ENCODE data around the gene NAALADL2.

Gene NAALADL2

DNA sequence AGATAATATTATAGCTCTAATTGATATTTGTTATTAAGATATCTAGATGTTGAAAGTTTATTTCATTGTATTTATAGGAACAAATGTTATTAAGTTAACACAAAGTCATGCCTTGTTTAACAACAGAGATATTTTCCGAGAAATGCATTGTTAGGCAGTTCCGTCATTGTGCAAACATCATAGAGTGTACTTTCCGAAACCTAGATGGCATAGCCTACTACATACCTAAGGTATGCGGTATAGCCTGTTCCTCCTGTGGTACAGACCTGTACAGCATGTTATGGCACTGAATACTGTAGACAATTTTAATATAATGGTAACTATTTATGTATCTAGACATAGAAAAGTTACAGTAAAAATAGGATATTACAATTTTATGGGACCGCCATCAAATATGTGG is 114.3 kb downstream of the NAALADL2 start:
- TF ChIP-seq, protein P1, sequence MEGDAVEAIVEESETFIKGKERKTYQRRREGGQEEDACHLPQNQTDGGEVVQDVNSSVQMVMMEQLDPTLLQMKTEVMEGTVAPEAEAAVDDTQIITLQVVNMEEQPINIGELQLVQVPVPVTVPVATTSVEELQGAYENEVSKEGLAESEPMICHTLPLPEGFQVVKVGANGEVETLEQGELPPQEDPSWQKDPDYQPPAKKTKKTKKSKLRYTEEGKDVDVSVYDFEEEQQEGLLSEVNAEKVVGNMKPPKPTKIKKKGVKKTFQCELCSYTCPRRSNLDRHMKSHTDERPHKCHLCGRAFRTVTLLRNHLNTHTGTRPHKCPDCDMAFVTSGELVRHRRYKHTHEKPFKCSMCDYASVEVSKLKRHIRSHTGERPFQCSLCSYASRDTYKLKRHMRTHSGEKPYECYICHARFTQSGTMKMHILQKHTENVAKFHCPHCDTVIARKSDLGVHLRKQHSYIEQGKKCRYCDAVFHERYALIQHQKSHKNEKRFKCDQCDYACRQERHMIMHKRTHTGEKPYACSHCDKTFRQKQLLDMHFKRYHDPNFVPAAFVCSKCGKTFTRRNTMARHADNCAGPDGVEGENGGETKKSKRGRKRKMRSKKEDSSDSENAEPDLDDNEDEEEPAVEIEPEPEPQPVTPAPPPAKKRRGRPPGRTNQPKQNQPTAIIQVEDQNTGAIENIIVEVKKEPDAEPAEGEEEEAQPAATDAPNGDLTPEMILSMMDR (IDR thresholded peaks at IDR 0.05; ENCODE audit: borderline replicate concordance, extremely low read depth, low read length, poor library complexity, severe bottlenecking), result no peak
- no peak for TF ChIP-seq EZH2 (IDR thresholded peaks at IDR 0.05; ENCODE audit: borderline replicate concordance, low read depth, low read length, severe bottlenecking)
- no peak overlapping the region for H3K4me2 ChIP-seq (ENCODE audit: insufficient read depth, low read length)
- ATAC-seq (ENCODE audit: insufficient read depth, low read depth), result no peak
- H3K4me3 ChIP-seq (ENCODE audit: low read depth in 1 of 2, low read length in 2 of 2), result no peak overlapping the region
- H3K9me3 ChIP-seq (ENCODE audit: insufficient read depth, low read length, severe bottlenecking), result no peaks in the 10 kb centered on the region
- no peaks in the 10 kb centered on the region for H3K79me2 ChIP-seq (ENCODE audit: insufficient read depth, low read length)
- H3K9ac ChIP-seq (ENCODE audit: low read depth, low read length), result no peak overlapping the region
- H4K20me1 ChIP-seq (ENCODE audit: insufficient read depth, low read length), result no peaks in the 10 kb centered on the region
- no peaks in the 10 kb centered on the region for H3K27me3 ChIP-seq (ENCODE audit: insufficient read depth, low read length, poor library complexity)
- no peaks in the 10 kb centered on the region for H3K36me3 ChIP-seq (ENCODE audit: insufficient read depth, low read length)
- DNase-seq, result no peak
- H2AFZ ChIP-seq (ENCODE audit: low read depth, low read length), result no peak overlapping the region
- no peak overlapping the region for H3K27ac ChIP-seq (ENCODE audit: low read length)
- no peaks in the 10 kb centered on the region for H3K4me1 ChIP-seq (ENCODE audit: insufficient read depth, low read length)

DNA sequence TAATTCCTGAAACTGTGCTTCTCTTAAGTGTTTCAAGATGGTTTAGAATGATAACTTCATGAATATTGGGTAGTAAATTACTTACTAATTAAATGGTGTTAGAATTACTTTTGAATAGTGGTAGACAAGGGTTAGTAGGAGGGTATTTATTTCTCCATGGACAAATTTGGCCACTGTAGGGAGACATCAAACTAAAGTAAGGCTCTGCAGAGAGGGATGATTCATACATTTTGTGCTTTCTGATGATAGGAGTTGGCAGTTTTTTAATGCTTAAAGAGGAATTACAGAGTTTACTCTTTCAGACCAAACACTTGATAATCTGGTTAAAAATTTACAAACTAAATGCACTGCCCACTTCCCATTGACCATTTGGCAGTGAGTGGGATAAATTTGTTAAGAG is 127.6 kb downstream of the NAALADL2 start:
- no peak overlapping the region for H3K9ac ChIP-seq (ENCODE audit: low read depth, low read length)
- no peak overlapping the region for H3K27ac ChIP-seq (ENCODE audit: low read length)
- no peaks in the 10 kb centered on the region for H4K20me1 ChIP-seq (ENCODE audit: insufficient read depth, low read length)
- ATAC-seq (ENCODE audit: insufficient read depth, low read depth), result no peak
- TF ChIP-seq EZH2 (IDR thresholded peaks at IDR 0.05; ENCODE audit: borderline replicate concordance, low read depth, low read length, severe bottlenecking), result no peak
- TF ChIP-seq, protein P1 (IDR thresholded peaks at IDR 0.05; ENCODE audit: borderline replicate concordance, extremely low read depth, low read length, poor library complexity, severe bottlenecking), result no peak
- DNase-seq, result no peak
- H3K27me3 ChIP-seq (ENCODE audit: insufficient read depth, low read length, poor library complexity), result no peaks in the 10 kb centered on the region
- no peak overlapping the region for H3K4me3 ChIP-seq (ENCODE audit: low read depth in 1 of 2, low read length in 2 of 2)
- no peaks in the 10 kb centered on the region for H3K79me2 ChIP-seq (ENCODE audit: insufficient read depth, low read length)
- H2AFZ ChIP-seq (ENCODE audit: low read depth, low read length), result no peak overlapping the region
- no peaks in the 10 kb centered on the region for H3K9me3 ChIP-seq (ENCODE audit: insufficient read depth, low read length, severe bottlenecking)
- no peak overlapping the region for H3K4me2 ChIP-seq (ENCODE audit: insufficient read depth, low read length)
- no peaks in the 10 kb centered on the region for H3K4me1 ChIP-seq (ENCODE audit: insufficient read depth, low read length)
- no peaks in the 10 kb centered on the region for H3K36me3 ChIP-seq (ENCODE audit: insufficient read depth, low read length)

DNA sequence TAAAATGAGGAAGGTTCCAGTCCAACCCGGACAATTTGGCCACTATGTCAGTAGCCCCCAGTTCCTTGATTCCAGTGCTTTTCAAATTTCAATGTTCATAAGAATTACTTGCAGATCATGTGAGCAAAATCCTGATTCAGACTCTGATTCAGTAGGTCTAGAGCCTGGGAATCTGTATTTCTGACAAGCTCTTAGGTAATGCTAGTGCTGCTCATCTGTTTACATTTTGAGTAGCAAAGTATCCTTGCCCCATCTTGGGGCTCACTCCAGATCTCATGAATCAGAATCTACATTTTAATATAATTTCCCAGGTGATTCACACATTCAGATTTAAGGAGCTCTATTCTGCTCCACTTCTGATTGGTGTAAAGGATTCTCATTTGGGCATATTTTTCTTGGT is 142.0 kb downstream of the NAALADL2 start:
- TF ChIP-seq, protein P1 (IDR thresholded peaks at IDR 0.05; ENCODE audit: borderline replicate concordance, extremely low read depth, low read length, poor library complexity, severe bottlenecking), result no peak
- TF ChIP-seq EZH2 (IDR thresholded peaks at IDR 0.05; ENCODE audit: borderline replicate concordance, low read depth, low read length, severe bottlenecking), result no peak
- no peak for DNase-seq

DNA sequence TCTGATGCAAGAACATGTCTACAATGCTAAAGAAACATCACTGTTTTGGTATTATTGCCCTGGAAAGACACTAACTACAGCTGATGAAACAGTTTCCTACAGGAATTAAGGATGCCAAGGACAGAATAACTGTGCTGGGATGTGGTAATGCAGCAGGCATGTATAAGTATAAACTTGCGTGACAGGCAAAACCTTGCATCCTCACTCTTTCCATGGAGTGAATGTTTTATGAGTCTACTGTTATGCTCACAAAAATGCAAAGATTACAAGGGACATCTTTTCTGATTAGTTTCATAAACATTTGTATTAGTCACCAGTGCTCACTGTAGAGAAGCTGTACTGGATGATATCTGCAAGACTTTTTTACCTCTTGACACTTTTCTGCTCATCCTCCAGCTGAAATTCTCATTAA is 143.6 kb downstream of the NAALADL2 start:
- H3K27me3 ChIP-seq (ENCODE audit: insufficient read depth, low read length, poor library complexity), result no peaks in the 10 kb centered on the region
- no peaks in the 10 kb centered on the region for H3K9me3 ChIP-seq (ENCODE audit: insufficient read depth, low read length, severe bottlenecking)
- no peak for DNase-seq
- H3K36me3 ChIP-seq (ENCODE audit: insufficient read depth, low read length), result no peaks in the 10 kb centered on the region
- no peak for ATAC-seq (ENCODE audit: insufficient read depth, low read depth)
- H3K79me2 ChIP-seq (ENCODE audit: insufficient read depth, low read length), result no peaks in the 10 kb centered on the region
- no peak overlapping the region for H3K4me3 ChIP-seq (ENCODE audit: low read depth in 1 of 2, low read length in 2 of 2)
- H4K20me1 ChIP-seq (ENCODE audit: insufficient read depth, low read length), result no peaks in the 10 kb centered on the region
- H2AFZ ChIP-seq (ENCODE audit: low read depth, low read length), result no peak overlapping the region
- TF ChIP-seq, protein P1 (IDR thresholded peaks at IDR 0.05; ENCODE audit: borderline replicate concordance, extremely low read depth, low read length, poor library complexity, severe bottlenecking), result no peak
- TF ChIP-seq EZH2 (IDR thresholded peaks at IDR 0.05; ENCODE audit: borderline replicate concordance, low read depth, low read length, severe bottlenecking), result no peak
- no peak overlapping the region for H3K27ac ChIP-seq (ENCODE audit: low read length)
- H3K4me2 ChIP-seq (ENCODE audit: insufficient read depth, low read length), result no peak overlapping the region
- H3K9ac ChIP-seq (ENCODE audit: low read depth, low read length), result no peak overlapping the region
- H3K4me1 ChIP-seq (ENCODE audit: insufficient read depth, low read length), result no peaks in the 10 kb centered on the region

More for the DNA sequence above, 142.0 kb downstream of the NAALADL2 start:
- no peaks in the 10 kb centered on the region for H4K20me1 ChIP-seq (ENCODE audit: insufficient read depth, low read length)
- no peak overlapping the region for H3K4me3 ChIP-seq (ENCODE audit: low read depth in 1 of 2, low read length in 2 of 2)
- ATAC-seq (ENCODE audit: insufficient read depth, low read depth), result no peak
- no peak overlapping the region for H2AFZ ChIP-seq (ENCODE audit: low read depth, low read length)
- no peak overlapping the region for H3K4me2 ChIP-seq (ENCODE audit: insufficient read depth, low read length)
- H3K27ac ChIP-seq (ENCODE audit: low read length), result no peak overlapping the region
- H3K27me3 ChIP-seq (ENCODE audit: insufficient read depth, low read length, poor library complexity), result no peaks in the 10 kb centered on the region
- H3K79me2 ChIP-seq (ENCODE audit: insufficient read depth, low read length), result no peaks in the 10 kb centered on the region
- no peaks in the 10 kb centered on the region for H3K36me3 ChIP-seq (ENCODE audit: insufficient read depth, low read length)
- no peaks in the 10 kb centered on the region for H3K9me3 ChIP-seq (ENCODE audit: insufficient read depth, low read length, severe bottlenecking)
- H3K9ac ChIP-seq (ENCODE audit: low read depth, low read length), result no peak overlapping the region
- H3K4me1 ChIP-seq (ENCODE audit: insufficient read depth, low read length), result no peaks in the 10 kb centered on the region

Data from DND-41 (cell line).